ENCODE measurements around the gene CEP112. TPM values are rescaled to one million over a fixed set of nuclear protein-coding genes. Genes with fewer than 3 reads are reported as not detected.

CEP112 gene
- polyA plus RNA-seq, 2 donors: 1.6 to 3.1 TPM

GRCh38 chr17:65629234-65629690, 562.7 kb downstream of the CEP112 start:
- Histone ChIP-seq H3K36me3 (ENCODE audit: control insufficient read depth in 2 of 2, insufficient read depth in 2 of 2, low read length in 1 of 2) (no peaks in the 10 kb centered on the region), H3K27ac (ENCODE audit: low read depth in 2 of 2, low read length in 1 of 2) (no peak overlapping the region), H3K4me1 (ENCODE audit: control insufficient read depth in 2 of 2, insufficient read depth in 2 of 2, low read length in 1 of 2) (peaks cover 3 to 8% of the 10 kb centered on the region in 2 donors), H3K9me3 (ENCODE audit: control insufficient read depth in 2 of 2, insufficient read depth in 1 of 2, low read depth in 1 of 2, low read length in 1 of 2) (no peaks in the 10 kb centered on the region), H3K27me3 (ENCODE audit: control insufficient read depth in 1 of 2, insufficient read depth in 2 of 2, low read length in 2 of 2) (no peaks in the 10 kb centered on the region), H3K4me3 (ENCODE audit: low read depth in 1 of 2, low read length in 2 of 2) (no peak overlapping the region)
- 65% methylated on average over 5 of the region's 5 CpGs for WGBS, 2 donors

GRCh38 chr17:65628644-65629036, 563.3 kb downstream of the CEP112 start:
- no peaks in the 10 kb centered on the region for H3K27me3 ChIP-seq (ENCODE audit: control insufficient read depth in 1 of 2, insufficient read depth in 2 of 2, low read length in 2 of 2)
- H3K4me1 ChIP-seq (ENCODE audit: control insufficient read depth in 2 of 2, insufficient read depth in 2 of 2, low read length in 1 of 2): peaks cover 3 to 8% of the 10 kb centered on the region in 2 donors
- H3K36me3 ChIP-seq (ENCODE audit: control insufficient read depth in 2 of 2, insufficient read depth in 2 of 2, low read length in 1 of 2): no peaks in the 10 kb centered on the region
- H3K9me3 ChIP-seq (ENCODE audit: control insufficient read depth in 2 of 2, insufficient read depth in 1 of 2, low read depth in 1 of 2, low read length in 1 of 2): no peaks in the 10 kb centered on the region
- H3K27ac ChIP-seq (ENCODE audit: low read depth in 2 of 2, low read length in 1 of 2): peak overlapping the region in 1 of 2 donors; percentile 47
- 47 to 52% methylated on average over 8 of the region's 8 CpGs for WGBS, 2 donors
- no peak overlapping the region for H3K4me3 ChIP-seq (ENCODE audit: low read depth in 1 of 2, low read length in 2 of 2)

- H3K9me3 ChIP-seq (ENCODE audit: control insufficient read depth in 2 of 2, insufficient read depth in 1 of 2, low read depth in 1 of 2, low read length in 1 of 2): no peaks in the 10 kb centered on the region
- H3K4me3 ChIP-seq (ENCODE audit: low read depth in 1 of 2, low read length in 2 of 2): no peak overlapping the region
- H3K27me3 ChIP-seq (ENCODE audit: control insufficient read depth in 1 of 2, insufficient read depth in 2 of 2, low read length in 2 of 2): no peaks in the 10 kb centered on the region
- peaks cover 3 to 8% of the 10 kb centered on the region in 2 donors for H3K4me1 ChIP-seq (ENCODE audit: control insufficient read depth in 2 of 2, insufficient read depth in 2 of 2, low read length in 1 of 2)
- 38 to 43% methylated on average over 17 of the region's 17 CpGs for WGBS, 2 donors
- H3K27ac ChIP-seq (ENCODE audit: low read depth in 2 of 2, low read length in 1 of 2): peak overlapping the region in 1 of 2 donors; percentile 47
- H3K36me3 ChIP-seq (ENCODE audit: control insufficient read depth in 2 of 2, insufficient read depth in 2 of 2, low read length in 1 of 2): no peaks in the 10 kb centered on the region
These were observed 563.9 kb downstream of the CEP112 start for GRCh38 chr17:65627891-65628643.

- peak overlapping the region in 1 of 2 donors; percentile 1 for H3K27ac ChIP-seq (ENCODE audit: low read depth in 2 of 2, low read length in 1 of 2)
- WGBS, 2 donors: 73 to 75% methylated on average over 5 of the region's 5 CpGs
These were observed 564.8 kb downstream of the CEP112 start for GRCh38 chr17:65627108-65627507.

GRCh38 chr17:65626451-65626850, 565.5 kb downstream of the CEP112 start:
- Histone ChIP-seq H3K9me3 (ENCODE audit: control insufficient read depth in 2 of 2, insufficient read depth in 1 of 2, low read depth in 1 of 2, low read length in 1 of 2) (no peaks in the 10 kb centered on the region), H3K4me1 (ENCODE audit: control insufficient read depth in 2 of 2, insufficient read depth in 2 of 2, low read length in 1 of 2) (peaks cover 3 to 8% of the 10 kb centered on the region in 2 donors), H3K27me3 (ENCODE audit: control insufficient read depth in 1 of 2, insufficient read depth in 2 of 2, low read length in 2 of 2) (no peaks in the 10 kb centered on the region), H3K4me3 (ENCODE audit: low read depth in 1 of 2, low read length in 2 of 2) (no peak overlapping the region), H3K36me3 (ENCODE audit: control insufficient read depth in 2 of 2, insufficient read depth in 2 of 2, low read length in 1 of 2) (no peaks in the 10 kb centered on the region), H3K27ac (ENCODE audit: low read depth in 2 of 2, low read length in 1 of 2) (no peak overlapping the region)

More at GRCh38 chr17:65627108-65627507, 564.8 kb downstream of the CEP112 start:
- Histone ChIP-seq H3K27me3 (ENCODE audit: control insufficient read depth in 1 of 2, insufficient read depth in 2 of 2, low read length in 2 of 2) (no peaks in the 10 kb centered on the region), H3K4me3 (ENCODE audit: low read depth in 1 of 2, low read length in 2 of 2) (no peak overlapping the region), H3K36me3 (ENCODE audit: control insufficient read depth in 2 of 2, insufficient read depth in 2 of 2, low read length in 1 of 2) (no peaks in the 10 kb centered on the region), H3K9me3 (ENCODE audit: control insufficient read depth in 2 of 2, insufficient read depth in 1 of 2, low read depth in 1 of 2, low read length in 1 of 2) (no peaks in the 10 kb centered on the region), H3K4me1 (ENCODE audit: control insufficient read depth in 2 of 2, insufficient read depth in 2 of 2, low read length in 1 of 2) (peaks cover 3 to 8% of the 10 kb centered on the region in 2 donors)

GRCh38 chr17:65618516-65618915, 573.4 kb downstream of the CEP112 start:
- no peak overlapping the region for H3K27ac ChIP-seq (ENCODE audit: low read depth in 2 of 2, low read length in 1 of 2)
- peaks cover 0 to 3% of the 10 kb centered on the region in 2 donors for H3K9me3 ChIP-seq (ENCODE audit: control insufficient read depth in 2 of 2, insufficient read depth in 1 of 2, low read depth in 1 of 2, low read length in 1 of 2)
- no peaks in the 10 kb centered on the region for H3K4me1 ChIP-seq (ENCODE audit: control insufficient read depth in 2 of 2, insufficient read depth in 2 of 2, low read length in 1 of 2)
- 82 to 83% methylated on average over 1 of the region's 1 CpG for WGBS, 2 donors
- no peak overlapping the region for H3K4me3 ChIP-seq (ENCODE audit: low read depth in 1 of 2, low read length in 2 of 2)
- no peaks in the 10 kb centered on the region for H3K36me3 ChIP-seq (ENCODE audit: control insufficient read depth in 2 of 2, insufficient read depth in 2 of 2, low read length in 1 of 2)
- H3K27me3 ChIP-seq (ENCODE audit: control insufficient read depth in 1 of 2, insufficient read depth in 2 of 2, low read length in 2 of 2): no peaks in the 10 kb centered on the region

GRCh38 chr17:65617496-65617895, 574.4 kb downstream of the CEP112 start:
- Histone ChIP-seq H3K9me3 (ENCODE audit: control insufficient read depth in 2 of 2, insufficient read depth in 1 of 2, low read depth in 1 of 2, low read length in 1 of 2) (peaks cover 0 to 3% of the 10 kb centered on the region in 2 donors), H3K4me3 (ENCODE audit: low read depth in 1 of 2, low read length in 2 of 2) (no peak overlapping the region), H3K4me1 (ENCODE audit: control insufficient read depth in 2 of 2, insufficient read depth in 2 of 2, low read length in 1 of 2) (no peaks in the 10 kb centered on the region), H3K36me3 (ENCODE audit: control insufficient read depth in 2 of 2, insufficient read depth in 2 of 2, low read length in 1 of 2) (no peaks in the 10 kb centered on the region), H3K27me3 (ENCODE audit: control insufficient read depth in 1 of 2, insufficient read depth in 2 of 2, low read length in 2 of 2) (no peaks in the 10 kb centered on the region), H3K27ac (ENCODE audit: low read depth in 2 of 2, low read length in 1 of 2) (no peak overlapping the region)
- WGBS, 2 donors: 90 to 94% methylated on average over 11 of the region's 11 CpGs

GRCh38 chr17:65609749-65610148, 582.2 kb downstream of the CEP112 start:
- H3K4me1 ChIP-seq (ENCODE audit: control insufficient read depth in 2 of 2, insufficient read depth in 2 of 2, low read length in 1 of 2): no peaks in the 10 kb centered on the region
- no peaks in the 10 kb centered on the region for H3K27me3 ChIP-seq (ENCODE audit: control insufficient read depth in 1 of 2, insufficient read depth in 2 of 2, low read length in 2 of 2)
- 83 to 89% methylated on average over 2 of the region's 2 CpGs for WGBS, 2 donors
- no peaks in the 10 kb centered on the region for H3K36me3 ChIP-seq (ENCODE audit: control insufficient read depth in 2 of 2, insufficient read depth in 2 of 2, low read length in 1 of 2)
- no peak overlapping the region for H3K4me3 ChIP-seq (ENCODE audit: low read depth in 1 of 2, low read length in 2 of 2)
- no peak overlapping the region for H3K27ac ChIP-seq (ENCODE audit: low read depth in 2 of 2, low read length in 1 of 2)
- H3K9me3 ChIP-seq (ENCODE audit: control insufficient read depth in 2 of 2, insufficient read depth in 1 of 2, low read depth in 1 of 2, low read length in 1 of 2): no peaks in the 10 kb centered on the region

GRCh38 chr17:65609286-65609685, 582.6 kb downstream of the CEP112 start:
- no peaks in the 10 kb centered on the region for H3K36me3 ChIP-seq (ENCODE audit: control insufficient read depth in 2 of 2, insufficient read depth in 2 of 2, low read length in 1 of 2)
- H3K27me3 ChIP-seq (ENCODE audit: control insufficient read depth in 1 of 2, insufficient read depth in 2 of 2, low read length in 2 of 2): no peaks in the 10 kb centered on the region
- no peak overlapping the region for H3K4me3 ChIP-seq (ENCODE audit: low read depth in 1 of 2, low read length in 2 of 2)
- WGBS, 2 donors: 87 to 89% methylated on average over 2 of the region's 2 CpGs
- H3K4me1 ChIP-seq (ENCODE audit: control insufficient read depth in 2 of 2, insufficient read depth in 2 of 2, low read length in 1 of 2): no peaks in the 10 kb centered on the region
- H3K27ac ChIP-seq (ENCODE audit: low read depth in 2 of 2, low read length in 1 of 2): no peak overlapping the region
- H3K9me3 ChIP-seq (ENCODE audit: control insufficient read depth in 2 of 2, insufficient read depth in 1 of 2, low read depth in 1 of 2, low read length in 1 of 2): no peaks in the 10 kb centered on the region

- Histone ChIP-seq H3K4me1 (ENCODE audit: control insufficient read depth in 2 of 2, insufficient read depth in 2 of 2, low read length in 1 of 2) (no peaks in the 10 kb centered on the region), H3K27me3 (ENCODE audit: control insufficient read depth in 1 of 2, insufficient read depth in 2 of 2, low read length in 2 of 2) (no peaks in the 10 kb centered on the region), H3K36me3 (ENCODE audit: control insufficient read depth in 2 of 2, insufficient read depth in 2 of 2, low read length in 1 of 2) (no peaks in the 10 kb centered on the region), H3K9me3 (ENCODE audit: control insufficient read depth in 2 of 2, insufficient read depth in 1 of 2, low read depth in 1 of 2, low read length in 1 of 2) (no peaks in the 10 kb centered on the region), H3K4me3 (ENCODE audit: low read depth in 1 of 2, low read length in 2 of 2) (no peak overlapping the region), H3K27ac (ENCODE audit: low read depth in 2 of 2, low read length in 1 of 2) (no peak overlapping the region)
- WGBS, 2 donors: 59 to 67% methylated on average over 4 of the region's 4 CpGs
These were observed 587.9 kb downstream of the CEP112 start for GRCh38 chr17:65604070-65604469.
